ENCODE measurements around the gene KLHL26.

KLHL26 gene

GRCh38 chr19:18657590-18658365 lies 20.9 kb downstream of the KLHL26 start:
- Histone ChIP-seq H4K20me1 (peaks cover 16 to 85% (median 46%) of the 10 kb centered on the region in 11 experiments; a peak in 18 of 22 replicates), H3K4me3 (no peak overlapping the region; a peak in 1 of 20 replicates), H3K4me1 (peaks cover 66 to 79% (median 74%) of the 10 kb centered on the region in 10 experiments), H3K36me3 (no peaks in the 10 kb centered on the region; a peak in 1 of 22 replicates), H3K27ac (peak overlapping the region in 9 of 11 experiments; percentile 52 to 92 (median 72); a peak in 13 of 22 replicates), H3K9ac (peak overlapping the region in 9 of 11 experiments; percentile 22 to 75 (median 54); a peak in 12 of 22 replicates), H3K27me3 (no peaks in the 10 kb centered on the region), H3K4me2 (peak overlapping the region; percentile 82 to 98 (median 95)), H3K9me3 (replicated peaks in 1 of 11) (no peaks in the 10 kb centered on the region)
- no peak for TF ChIP-seq Cebpa-rat (IDR thresholded peaks at IDR 0.05)

- H3K27ac ChIP-seq = peak overlapping the region; percentile 41 to 92 (median 71); a peak in 20 of 22 replicates
- H3K27me3 ChIP-seq = no peaks in the 10 kb centered on the region
- peaks cover 14 to 89% (median 46%) of the 10 kb centered on the region in 11 experiments; a peak in 18 of 22 replicates for H4K20me1 ChIP-seq
- H3K4me3 ChIP-seq = peak overlapping the region in 3 of 10 experiments; percentile 5 to 11 (median 11); a peak in 3 of 20 replicates
- peak overlapping the region; percentile 44 to 75 (median 60) for H3K9ac ChIP-seq
- H3K4me2 ChIP-seq = peak overlapping the region; percentile 82 to 98 (median 95)
- H3K9me3 ChIP-seq (replicated peaks in 1 of 11) = no peaks in the 10 kb centered on the region
- TF ChIP-seq Cebpa-rat (IDR thresholded peaks at IDR 0.05) = no peak
- no peaks in the 10 kb centered on the region; a peak in 1 of 22 replicates for H3K36me3 ChIP-seq
- H3K4me1 ChIP-seq = peaks cover 72 to 86% (median 80%) of the 10 kb centered on the region in 10 experiments
Measured at GRCh38 chr19:18658366-18658855, 21.6 kb downstream of the KLHL26 start.

GRCh38 chr19:18659281-18660050 lies 22.6 kb downstream of the KLHL26 start:
- peak overlapping the region; percentile 44 to 75 (median 60) for H3K9ac ChIP-seq
- peak overlapping the region; percentile 82 to 98 (median 95) for H3K4me2 ChIP-seq
- peaks cover 83 to 96% (median 90%) of the 10 kb centered on the region in 10 experiments for H3K4me1 ChIP-seq

GRCh38 chr19:18660051-18660910 lies 23.5 kb downstream of the KLHL26 start:
- Histone ChIP-seq H3K9ac (peak overlapping the region; percentile 44 to 74 (median 60)), H3K4me3 (peak overlapping the region in 8 of 10 experiments; percentile 32 to 59 (median 42); a peak in 14 of 20 replicates)

More at GRCh38 chr19:18659281-18660050, 22.6 kb downstream of the KLHL26 start:
- H3K27ac ChIP-seq = peak overlapping the region; percentile 52 to 92 (median 71)
- H3K36me3 ChIP-seq = peaks cover 0 to 4% (median 0%) of the 10 kb centered on the region in 11 experiments; a peak in 1 of 22 replicates
- peak overlapping the region in 9 of 10 experiments; percentile 32 to 59 (median 41); a peak in 17 of 20 replicates for H3K4me3 ChIP-seq
- TF ChIP-seq Cebpa-rat (IDR thresholded peaks at IDR 0.05) = no peak
- no peaks in the 10 kb centered on the region for H3K9me3 ChIP-seq (replicated peaks in 1 of 11)
- H3K27me3 ChIP-seq = no peaks in the 10 kb centered on the region
- H4K20me1 ChIP-seq = peaks cover 14 to 95% (median 46%) of the 10 kb centered on the region in 11 experiments; a peak in 18 of 22 replicates

GRCh38 chr19:18660939-18661670 lies 24.3 kb downstream of the KLHL26 start:
- Histone ChIP-seq H3K27me3 (no peaks in the 10 kb centered on the region), H4K20me1 (peaks cover 9 to 95% (median 44%) of the 10 kb centered on the region in 11 experiments; a peak in 19 of 22 replicates), H3K4me2 (peak overlapping the region; percentile 82 to 98 (median 95)), H3K36me3 (0 out of 22 replicates have a peak, but pooled peaks cover 0 to 4% (median 0%) of the 10 kb centered on the region in 11 experiments), H3K27ac (peak overlapping the region; percentile 52 to 92 (median 71)), H3K4me1 (peaks cover 97 to 100% (median 99%) of the 10 kb centered on the region in 10 experiments), H3K9me3 (replicated peaks in 1 of 11) (no peaks in the 10 kb centered on the region), H3K9ac (peak overlapping the region; percentile 44 to 74 (median 60); a peak in 18 of 22 replicates), H3K4me3 (peak overlapping the region in 3 of 10 experiments; percentile 8 to 50 (median 20); a peak in 3 of 20 replicates)
- no peak for TF ChIP-seq Cebpa-rat (IDR thresholded peaks at IDR 0.05)

More at GRCh38 chr19:18660051-18660910, 23.5 kb downstream of the KLHL26 start:
- Histone ChIP-seq H4K20me1 (peaks cover 13 to 95% (median 44%) of the 10 kb centered on the region in 11 experiments; a peak in 19 of 22 replicates), H3K4me2 (peak overlapping the region; percentile 82 to 98 (median 95)), H3K4me1 (peaks cover 91 to 100% (median 98%) of the 10 kb centered on the region in 10 experiments), H3K9me3 (replicated peaks in 1 of 11) (no peaks in the 10 kb centered on the region), H3K27ac (peak overlapping the region; percentile 52 to 92 (median 71)), H3K27me3 (no peaks in the 10 kb centered on the region), H3K36me3 (0 out of 22 replicates have a peak, but pooled peaks cover 0 to 4% (median 0%) of the 10 kb centered on the region in 11 experiments)
- TF ChIP-seq Cebpa-rat (IDR thresholded peaks at IDR 0.05) = no peak

- Histone ChIP-seq H3K4me2 (peak overlapping the region; percentile 47 to 98 (median 94)), H3K9me3 (replicated peaks in 1 of 11) (no peaks in the 10 kb centered on the region), H4K20me1 (peaks cover 0 to 98% (median 50%) of the 10 kb centered on the region in 11 experiments; a peak in 18 of 22 replicates), H3K4me3 (no peak overlapping the region), H3K27ac (peak overlapping the region in 1 of 11 experiments; percentile 9; a peak in 3 of 22 replicates), H3K9ac (peak overlapping the region in 1 of 11 experiments; percentile 31; a peak in 1 of 22 replicates), H3K4me1 (peaks cover 88 to 100% (median 98%) of the 10 kb centered on the region in 10 experiments), H3K27me3 (0 out of 22 replicates have a peak, but pooled peaks cover 0 to 8% (median 0%) of the 10 kb centered on the region in 11 experiments), H3K36me3 (peaks cover 8 to 16% (median 10%) of the 10 kb centered on the region in 11 experiments)
- no peak for TF ChIP-seq Cebpa-rat (IDR thresholded peaks at IDR 0.05)
Measured at GRCh38 chr19:18662972-18663732, 26.3 kb downstream of the KLHL26 start.
